Hematopoietic multipotent progenitor cell treated with erythropoietin and hydrocortisone succinate and interleukin-3 and kit ligand, for 15 days (in vitro differentiated cells): Measurements from ENCODE around the gene CDK9.
A peak's percentile ranks its signal among the peaks of the same experiment; 100 is the strongest.
"Not testable (repeated sequence)": the region's sequence is repeated elsewhere in the genome, so short reads cannot be mapped to it uniquely, and the experiment has no call there.

Experiments used
- DNase-seq: peaks from one replicate; pipeline ENCODE4 v3.0.0-alpha.2; 2015; ENCODE audit warnings: low spot score

CDK9 gene

DNA sequence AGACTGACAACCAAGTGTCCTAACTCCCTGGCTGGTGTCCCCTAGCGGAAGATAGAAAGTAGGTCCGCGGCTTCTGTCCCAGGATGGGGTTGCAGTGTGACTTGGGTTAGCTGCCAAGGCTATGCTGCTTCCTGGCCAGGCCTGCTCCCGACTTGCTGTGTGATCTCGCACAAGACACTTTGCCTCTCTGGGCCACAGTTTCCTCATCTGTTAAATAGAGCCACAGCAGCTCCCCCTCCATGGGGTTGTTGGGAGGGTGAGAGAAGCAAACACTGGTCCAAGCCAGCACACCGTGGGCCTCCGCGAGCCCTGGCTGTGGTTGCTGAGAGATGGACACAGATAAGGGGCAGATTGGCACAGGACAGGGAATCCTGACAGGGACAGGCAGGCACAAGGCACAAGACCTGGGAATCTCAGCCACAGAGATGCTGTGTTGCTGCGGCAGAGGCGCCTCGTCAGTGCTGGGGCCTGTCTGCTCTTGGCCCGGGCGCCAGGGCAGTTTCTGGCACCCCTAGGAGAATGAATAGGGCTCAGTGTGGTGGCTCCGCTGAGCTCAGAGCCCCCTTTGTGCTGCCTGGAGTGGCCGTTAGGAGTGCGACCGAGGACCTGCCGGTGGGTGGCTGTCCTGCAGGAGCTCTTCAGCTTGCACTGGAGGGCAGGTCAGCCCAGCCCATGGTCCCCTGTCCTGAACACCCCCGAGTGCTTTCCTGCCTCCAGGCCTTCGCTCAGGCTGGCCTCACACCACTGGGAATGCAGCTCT is 5.5 kb upstream of the CDK9 start:
- no peak for DNase-seq

GRCh38 chr9:127780909-127781308 is 4.9 kb upstream of the CDK9 start:
- not testable (repeated sequence) for DNase-seq

- DNase-seq, result no peak
These were observed 4.0 kb upstream of the CDK9 start for GRCh38 chr9:127781806-127782205.

DNA sequence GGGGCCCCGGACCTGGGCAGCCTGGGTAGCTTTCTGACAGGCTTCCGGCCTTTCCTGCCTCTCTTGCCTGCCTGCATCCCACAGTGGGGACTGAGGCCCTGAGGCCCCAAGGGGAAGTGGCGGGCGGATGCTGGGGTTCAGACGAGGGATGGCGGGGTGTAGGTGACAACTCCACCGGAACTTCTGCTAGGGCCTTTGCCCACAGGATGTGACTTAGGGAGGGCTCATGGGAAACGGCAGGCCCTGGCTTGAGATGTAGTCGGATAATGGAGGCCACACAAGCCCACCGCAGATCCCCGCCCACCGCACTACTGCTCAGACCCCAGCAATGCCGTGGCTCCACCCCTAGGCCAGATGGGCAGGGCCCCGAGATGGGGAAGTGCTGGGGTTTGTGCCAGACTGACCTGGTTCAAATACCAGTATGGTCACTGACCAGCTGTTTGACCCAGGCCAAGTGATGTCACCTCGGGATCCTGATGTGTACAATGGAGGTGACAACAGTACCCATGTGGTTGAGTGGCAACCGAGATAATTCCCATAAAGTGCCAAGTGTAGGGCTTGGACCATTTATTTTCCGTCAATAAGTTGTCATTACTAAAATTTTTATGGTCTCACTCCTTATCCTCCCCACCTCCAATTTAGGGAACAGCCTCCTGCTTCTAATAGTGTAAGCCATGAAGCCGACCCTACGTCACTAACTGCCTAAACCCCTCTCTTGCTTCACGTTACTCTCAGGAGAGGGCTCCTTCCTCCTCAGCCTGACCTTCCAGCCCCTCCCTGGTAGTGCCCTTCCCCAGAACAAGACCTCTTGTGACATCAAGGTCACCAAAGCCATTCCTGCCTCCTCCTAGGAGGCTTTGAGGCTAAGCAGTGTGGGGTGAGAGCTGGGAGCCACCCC is 2.5 kb upstream of the CDK9 start:
- DNase-seq, result no peak

DNA sequence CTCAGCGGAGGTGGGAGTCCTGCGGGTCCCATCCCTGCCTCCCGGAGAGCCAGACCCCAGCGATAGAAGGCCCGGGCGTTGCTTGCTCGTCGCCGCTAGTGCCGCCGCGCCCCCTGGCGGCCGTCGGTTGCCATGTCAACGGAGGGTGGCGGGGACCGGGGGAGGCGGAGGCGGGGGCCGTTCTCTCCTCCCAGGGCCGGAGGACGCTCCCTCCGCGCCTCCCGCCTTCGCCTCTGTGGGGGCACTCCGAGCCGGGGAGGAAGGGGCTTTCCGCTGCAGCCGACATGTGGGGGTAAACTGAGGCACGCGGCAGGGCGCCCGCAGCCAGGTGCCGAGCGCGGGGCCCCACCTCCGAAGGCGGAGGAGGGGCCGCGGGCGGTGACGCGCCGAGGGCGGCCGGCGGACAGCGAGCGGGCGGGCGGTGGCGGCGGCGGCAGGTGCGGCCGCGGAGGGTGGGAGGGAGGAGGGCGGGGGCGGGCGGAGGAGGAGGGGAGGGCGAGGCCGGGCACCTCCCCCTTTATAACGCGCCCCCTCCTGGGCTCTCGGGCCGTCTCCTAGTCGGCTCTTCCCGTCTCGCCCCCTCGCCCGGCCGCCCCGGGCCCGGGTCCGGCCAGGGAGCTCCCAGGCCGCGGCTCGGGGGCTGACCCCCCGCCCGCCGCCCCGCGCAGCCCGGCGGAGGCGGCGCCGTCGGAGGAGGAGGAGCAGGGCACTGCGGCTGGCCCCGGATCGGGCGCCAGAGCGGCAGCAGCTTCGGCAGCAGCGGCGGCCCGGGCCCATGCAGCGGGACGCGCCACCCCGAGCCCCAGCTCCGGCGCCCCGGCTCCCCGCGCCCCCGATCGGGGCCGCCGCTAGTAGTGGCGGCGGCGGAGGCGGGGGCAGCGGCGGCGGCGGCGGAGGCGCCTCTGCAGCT is 556 bp upstream of the CDK9 start:
- DNase-seq, result peak; percentile 89

- DNase-seq, result peak; percentile 53
These were observed 905 bp downstream of the CDK9 start for GRCh38 chr9:127786773-127787104.

DNA sequence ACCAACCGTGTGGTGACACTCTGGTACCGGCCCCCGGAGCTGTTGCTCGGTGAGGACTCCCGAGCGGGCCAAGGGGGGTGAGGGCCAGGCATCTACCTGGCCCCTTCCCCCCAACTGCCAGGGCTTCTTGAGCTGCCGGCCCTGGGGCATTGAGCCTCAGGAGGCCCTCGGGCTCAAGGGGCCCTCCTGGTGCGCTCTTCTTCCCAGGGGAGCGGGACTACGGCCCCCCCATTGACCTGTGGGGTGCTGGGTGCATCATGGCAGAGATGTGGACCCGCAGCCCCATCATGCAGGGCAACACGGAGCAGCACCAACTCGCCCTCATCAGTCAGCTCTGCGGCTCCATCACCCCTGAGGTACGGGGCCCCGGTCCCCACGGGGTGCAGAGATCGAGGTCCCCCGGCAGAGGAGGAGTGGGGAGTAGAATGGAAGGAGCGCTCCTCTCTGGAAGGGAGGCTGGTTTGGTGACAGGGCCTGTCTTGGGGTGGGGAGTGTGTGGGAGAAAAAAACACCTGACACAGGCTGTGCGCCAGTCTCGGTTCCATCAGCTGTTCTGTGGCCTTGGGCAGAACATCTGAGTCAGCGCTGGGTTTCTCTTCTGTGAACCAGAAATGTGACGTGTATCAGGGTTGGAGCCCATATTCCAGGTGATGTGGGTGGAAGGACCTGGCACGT is 2.6 kb downstream of the CDK9 start:
- DNase-seq, result no peak

DNA sequence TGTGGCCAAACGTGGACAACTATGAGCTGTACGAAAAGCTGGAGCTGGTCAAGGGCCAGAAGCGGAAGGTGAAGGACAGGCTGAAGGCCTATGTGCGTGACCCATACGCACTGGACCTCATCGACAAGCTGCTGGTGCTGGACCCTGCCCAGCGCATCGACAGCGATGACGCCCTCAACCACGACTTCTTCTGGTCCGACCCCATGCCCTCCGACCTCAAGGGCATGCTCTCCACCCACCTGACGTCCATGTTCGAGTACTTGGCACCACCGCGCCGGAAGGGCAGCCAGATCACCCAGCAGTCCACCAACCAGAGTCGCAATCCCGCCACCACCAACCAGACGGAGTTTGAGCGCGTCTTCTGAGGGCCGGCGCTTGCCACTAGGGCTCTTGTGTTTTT is 3.3 kb downstream of the CDK9 start:
- DNase-seq, result no peak

DNA sequence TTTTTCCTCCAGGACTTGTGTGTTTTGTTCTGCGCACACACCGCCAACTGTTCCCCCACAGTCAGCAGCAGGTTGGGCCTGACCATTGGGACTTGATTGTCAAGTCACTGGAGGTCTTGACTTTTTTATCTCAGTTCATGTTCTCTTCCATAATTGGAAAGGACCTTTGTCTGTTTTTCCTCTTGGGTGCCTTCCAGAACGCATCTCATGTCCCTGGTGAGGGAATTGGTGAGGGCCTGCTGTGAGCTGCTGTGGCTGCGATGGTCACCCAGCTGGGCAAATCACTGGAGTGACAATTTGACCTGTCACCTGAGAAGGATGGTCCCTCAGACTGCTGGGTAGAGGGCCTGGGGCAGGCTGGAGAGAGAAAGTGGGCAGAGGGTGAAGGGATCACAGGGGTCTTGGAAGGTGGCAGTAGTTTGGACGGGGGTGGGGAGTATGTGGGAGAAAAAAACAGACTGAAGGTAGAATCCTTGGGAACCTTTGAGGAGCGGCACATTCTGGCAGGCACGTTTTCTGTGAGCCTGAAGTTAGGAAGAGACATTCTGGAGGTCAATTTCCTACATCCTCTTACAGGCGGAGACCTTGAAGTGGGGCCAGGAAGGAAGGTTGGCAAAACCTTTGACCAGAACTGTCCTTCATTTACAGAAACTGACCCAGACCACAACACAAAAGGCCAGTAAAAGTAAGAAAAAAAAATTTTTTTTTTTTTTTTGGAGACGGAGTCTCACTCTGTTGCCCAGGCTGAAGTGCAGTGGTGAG is 4.4 kb downstream of the CDK9 start:
- DNase-seq, result no peak

- no peak for DNase-seq
These were observed 5.3 kb downstream of the CDK9 start for GRCh38 chr9:127791085-127791484.

DNA sequence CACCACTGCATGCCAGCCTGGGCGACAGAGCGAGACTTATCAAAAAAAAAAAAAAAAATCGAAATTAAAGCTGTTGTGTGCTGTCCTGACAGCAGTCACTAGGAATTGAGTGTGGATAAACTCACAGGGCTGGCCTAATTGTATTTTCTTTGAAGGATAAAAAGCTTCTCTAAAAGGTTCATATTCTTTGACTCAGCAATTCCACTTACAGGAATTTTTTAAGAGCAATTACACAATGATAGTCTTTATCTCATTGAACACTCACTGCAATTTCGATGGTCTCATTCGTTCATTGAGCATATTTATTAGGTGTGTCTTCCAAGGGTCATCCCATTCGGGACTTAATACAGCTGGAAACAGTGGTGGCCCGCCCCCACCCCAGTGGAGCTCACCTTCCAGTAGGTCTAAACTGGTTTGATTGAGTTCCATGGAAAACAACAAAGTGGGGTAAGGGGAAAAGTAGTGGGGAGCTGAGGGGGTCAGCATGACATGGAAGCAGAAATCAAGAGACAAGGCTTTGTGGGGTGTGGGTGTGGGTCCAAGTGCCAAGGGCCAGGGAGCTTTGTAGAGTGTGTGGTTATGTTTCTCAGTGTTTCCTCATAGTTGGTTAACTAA is 6.7 kb downstream of the CDK9 start:
- peak; percentile 41 for DNase-seq

- no peak for DNase-seq
These were observed 7.4 kb downstream of the CDK9 start for GRCh38 chr9:127793093-127793708.

DNA sequence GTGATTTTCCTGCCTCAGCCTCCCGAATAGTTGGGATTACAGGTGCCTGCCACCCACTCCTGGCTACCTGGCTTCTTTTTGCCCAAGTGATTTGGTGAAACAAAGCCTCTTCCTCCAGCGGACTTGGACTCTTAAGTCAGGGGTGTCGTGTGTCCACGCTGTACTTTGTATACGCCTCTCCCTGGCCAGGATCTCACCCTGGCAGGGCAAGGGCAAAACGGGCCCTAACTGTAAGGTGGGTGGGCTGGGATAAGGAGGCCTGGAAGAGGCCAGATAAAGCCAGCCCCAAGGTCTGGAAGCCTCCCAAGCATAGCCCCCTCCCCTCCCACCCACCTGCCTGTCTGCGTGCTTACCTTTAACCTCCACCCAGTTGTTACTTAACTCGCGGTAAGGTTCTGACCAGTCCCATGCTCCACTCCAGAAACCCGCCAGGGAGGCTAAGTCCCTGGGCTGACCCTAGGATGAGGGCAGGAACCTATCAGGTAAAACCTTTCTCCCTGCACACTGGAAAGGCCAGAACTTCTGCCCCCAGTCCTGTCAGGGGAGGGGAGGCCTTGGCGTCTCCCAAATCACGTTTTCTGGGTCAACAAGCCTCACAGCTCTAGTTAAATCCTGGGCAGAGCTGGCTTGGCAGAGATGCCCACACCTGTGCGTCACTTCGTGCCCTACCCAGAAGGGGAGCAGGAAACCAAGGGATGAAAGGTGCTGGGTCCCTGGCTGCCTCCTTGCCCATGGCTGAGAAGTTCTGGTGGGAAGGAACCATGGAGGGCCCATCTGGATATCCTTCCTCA is 8.4 kb downstream of the CDK9 start:
- no peak for DNase-seq

DNA sequence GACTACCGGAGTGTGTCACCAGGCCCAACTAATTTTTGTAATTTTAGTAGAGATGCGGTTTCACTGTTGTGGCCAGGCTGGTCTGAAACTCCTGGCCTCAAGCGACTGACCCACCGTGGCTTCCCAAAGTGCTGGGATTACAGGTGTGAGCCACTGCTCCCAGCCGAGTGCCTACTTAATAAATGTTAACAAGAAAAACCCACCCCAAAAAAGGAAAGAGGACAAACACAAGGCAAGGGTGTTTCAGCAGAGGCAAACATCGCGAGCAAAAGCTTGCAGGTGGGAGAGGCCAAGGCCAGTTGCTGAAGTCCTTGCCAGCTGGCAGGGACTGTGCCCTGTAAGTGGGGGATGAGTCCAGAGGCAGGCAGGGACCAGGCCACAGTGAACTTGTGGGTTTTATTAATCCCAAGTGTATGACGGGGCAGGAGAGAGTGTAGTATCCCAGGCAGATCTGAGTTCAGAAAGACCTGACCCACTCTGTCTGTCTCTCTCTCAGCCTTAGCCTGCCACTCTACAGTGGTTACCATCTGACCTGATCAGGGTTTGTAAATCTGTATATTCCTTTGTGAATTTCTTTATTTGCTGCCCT is 10.5 kb downstream of the CDK9 start:
- DNase-seq, result no peak

- DNase-seq, result no peak
These were observed 11.1 kb downstream of the CDK9 start for GRCh38 chr9:127796852-127797370.

GRCh38 chr9:127801955-127802575 is 16.2 kb downstream of the CDK9 start:
- DNase-seq, result no peak

- DNase-seq, result peak; percentile 84
These were observed 17.0 kb downstream of the CDK9 start, which contains the start of gene FPGS for GRCh38 chr9:127802576-127803443. FPGS (plus strand) TSS chr9:127802882; CDS start chr9:127802925, 43 bp downstream.
